HG03520 (cell line): ENCODE results near the gene ZFP30.

ENCODE experiments used
- ATAC-seq: cut with Tn5 transposase; IDR thresholded peaks from one replicate; pipeline ENCODE4 v1.9.1; 2021; ENCODE audit warnings: mild to moderate bottlenecking, moderate library complexity; ENCODE audit not compliant: unreplicated experiment

The ZFP30 gene

GRCh38 chr19:37564624-37565369 is 90.5 kb downstream of the ZFP30 start:
- no peak for ATAC-seq
